SK-N-SH (cell line): ENCODE measurements around the gene CLPSL1. TPM values are rescaled to one million over a fixed set of nuclear protein-coding genes. Genes with fewer than 3 reads are reported as not detected.

Experiments used
- CTCF ChIA-PET: fragments of 300-600, 350-600 bp; formaldehyde crosslinking; extraction: SDS; loops from one replicate; lab custom pipeline; 2021; lab: Yijun Ruan, JAX
- POLR2A ChIA-PET: fragments of 350-600 bp; sonication (Branson Sonifier 250); formaldehyde crosslinking; extraction: SDS; loops from one replicate; lab custom pipeline; 2020; ENCODE audit warnings: antibody characterized with exemption, inconsistent platforms; lab: Yijun Ruan, JAX
- DNase-seq: peaks from one replicate; pipeline ENCODE4 v3.0.0; 2012
- H2AFZ ChIP-seq: fragments of 200-600 bp; sonication (generic); 2 replicates; pipeline ENCODE4 v1.8.1; 2016; ENCODE audit warnings: antibody characterized with exemption, mild to moderate bottlenecking, low read depth
- H3F3A ChIP-seq: fragments of 200-600 bp; sonication (generic); replicated peaks from 2 replicates; pipeline ENCODE3; 2016; ENCODE audit warnings: antibody characterized with exemption, mild to moderate bottlenecking; ENCODE audit not compliant: insufficient read depth
- H3K27ac ChIP-seq, 2 experiments: fragments of 200-500 bp in 1 of 2; fragments of 200-600 bp in 1 of 2; sonication (Bioruptor generic) in 1 of 2; sonication (generic), shearing (Covaris generic) in 1 of 2; 2 replicates each; pipeline versions ENCODE4 v1.5.1 to v1.6.1; 2014 to 2016; ENCODE audit warnings: low read depth in 2 of 2, inconsistent platforms in 1 of 2, low read length in 1 of 2, mild to moderate bottlenecking in 1 of 2, mixed read lengths in 1 of 2
- H3K27me3 ChIP-seq: fragments of 200-600 bp; sonication (generic), shearing (Covaris generic); 2 replicates; pipeline ENCODE4 v1.6.1; 2016; ENCODE audit warnings: mixed run types; ENCODE audit not compliant: insufficient read depth
- H3K36me3 ChIP-seq, 2 experiments: fragments of 200-500 bp in 1 of 2; fragments of 200-600 bp in 1 of 2; sonication (Bioruptor generic) in 1 of 2; sonication (generic) in 1 of 2; replicated peaks in 1 of 2; 2 replicates each; pipeline versions ENCODE3 to v1.5.1; 2014 to 2016; ENCODE audit warnings: low read length in 1 of 2, mild to moderate bottlenecking in 1 of 2; ENCODE audit not compliant: insufficient read depth in 2 of 2, control insufficient read depth in 1 of 2
- H3K4me1 ChIP-seq, 2 experiments: fragments of 200-500 bp in 1 of 2; fragments of 200-600 bp in 1 of 2; sonication (Bioruptor generic) in 1 of 2; sonication (generic), shearing (Covaris generic) in 1 of 2; 2 replicates each; pipeline versions ENCODE4 v1.5.1 to v1.6.1; 2014 to 2016; ENCODE audit warnings: low read depth in 1 of 2, low read length in 1 of 2, mixed run types in 1 of 2; ENCODE audit not compliant: insufficient read depth in 2 of 2, control insufficient read depth in 1 of 2
- H3K4me2 ChIP-seq: fragments of 200-600 bp; sonication (generic), shearing (Covaris generic); 2 replicates; pipeline ENCODE4 v1.6.1; 2017; ENCODE audit warnings: mixed run types
- H3K4me3 ChIP-seq, 2 experiments: fragments of 200-500 bp in 1 of 2; fragments of 200-600 bp in 1 of 2; sonication (Bioruptor generic) in 1 of 2; sonication (generic), shearing (Covaris generic) in 1 of 2; 2 replicates each; pipeline versions ENCODE4 v1.5.1 to v1.8.1; 2014 to 2016; ENCODE audit warnings: low read depth in 2 of 2, inconsistent platforms in 1 of 2, low read length in 1 of 2, mild to moderate bottlenecking in 1 of 2, mixed read lengths in 1 of 2, moderate library complexity in 1 of 2
- H3K79me2 ChIP-seq: fragments of 200-600 bp; sonication (generic); 2 replicates; pipeline ENCODE4 v1.8.1; 2017; ENCODE audit warnings: mild to moderate bottlenecking; ENCODE audit not compliant: insufficient read depth
- H3K9ac ChIP-seq: fragments of 200-600 bp; sonication (generic); 2 replicates; pipeline ENCODE4 v1.6.1; 2017; ENCODE audit warnings: mixed run types
- H3K9me2 ChIP-seq: fragments of 200-600 bp; sonication (generic); 2 replicates; pipeline ENCODE4 v1.6.1; 2017; ENCODE audit warnings: mixed run types
- H3K9me3 ChIP-seq: fragments of 200-600 bp; sonication (generic); 2 replicates; pipeline ENCODE4 v1.6.1; 2017; ENCODE audit warnings: mixed run types, mild to moderate bottlenecking, moderate library complexity
- H4K20me1 ChIP-seq: fragments of 200-600 bp; sonication (generic); 2 replicates; pipeline ENCODE4 v1.6.1; 2017; ENCODE audit warnings: mild to moderate bottlenecking, mixed run types; ENCODE audit not compliant: insufficient read depth
- CHD2 ChIP-seq: fragments of 150-350 bp; IDR thresholded peaks from 2 replicates; pipeline ENCODE4 v1.6.1; 2018; ENCODE audit warnings: low read length; ENCODE audit not compliant: partially characterized antibody
- EP300 ChIP-seq, 2 experiments: IDR thresholded peaks; 2 replicates each; pipeline versions ENCODE4 v1.4.0 to v1.6.1; 2012; ENCODE audit warnings: borderline replicate concordance in 1 of 2, low read depth in 1 of 2, low read length in 1 of 2
- FOSL2 ChIP-seq: IDR thresholded peaks from 2 replicates; pipeline ENCODE4 v1.4.0; 2012; ENCODE audit warnings: low read depth, mild to moderate bottlenecking, moderate library complexity, borderline replicate concordance
- JUND ChIP-seq: IDR thresholded peaks from 2 replicates; pipeline ENCODE4 v1.4.0; 2012
- MEF2A ChIP-seq: IDR thresholded peaks from 2 replicates; pipeline ENCODE4 v1.4.0; 2012; ENCODE audit warnings: low read depth, borderline replicate concordance
- MXI1 ChIP-seq: IDR thresholded peaks from 2 replicates; pipeline ENCODE4 v1.6.1; 2012; ENCODE audit warnings: mild to moderate bottlenecking, low read depth, low read length, improper control_type of control experiment
- NRF1 ChIP-seq: IDR thresholded peaks from 2 replicates; pipeline ENCODE4 v1.6.1; 2012; ENCODE audit warnings: low read depth, mild to moderate bottlenecking, low read length
- RCOR1 ChIP-seq: fragments of 150-350 bp; IDR thresholded peaks from 2 replicates; pipeline ENCODE4 v1.6.1; 2017; ENCODE audit warnings: antibody characterized with exemption, low read length
- REST ChIP-seq: IDR thresholded peaks from 2 replicates; pipeline ENCODE4 v1.6.1; 2012; ENCODE audit warnings: mild to moderate bottlenecking, low read depth, low read length, moderate library complexity
- RXRA ChIP-seq: IDR thresholded peaks from 2 replicates; pipeline ENCODE4 v1.4.0; 2012; ENCODE audit warnings: low read depth, mild to moderate bottlenecking, borderline replicate concordance
- SIN3A ChIP-seq: IDR thresholded peaks from 2 replicates; pipeline ENCODE4 v1.6.1; 2012; ENCODE audit warnings: low read depth, mild to moderate bottlenecking, low read length, moderate library complexity, borderline replicate concordance
- SMC3 ChIP-seq: IDR thresholded peaks from 2 replicates; pipeline ENCODE4 v1.6.1; 2012; ENCODE audit warnings: low read depth, low read length, improper control_type of control experiment
- TAF1 ChIP-seq: IDR thresholded peaks from 2 replicates; pipeline ENCODE4 v1.6.1; 2012; ENCODE audit warnings: low read depth, mild to moderate bottlenecking, low read length, moderate library complexity, borderline replicate concordance
- TCF12 ChIP-seq: IDR thresholded peaks from 2 replicates; pipeline ENCODE4 v1.4.0; 2012
- TEAD4 ChIP-seq: IDR thresholded peaks from 2 replicates; pipeline ENCODE4 v1.4.0; 2012; ENCODE audit warnings: mild to moderate bottlenecking, borderline replicate concordance; ENCODE audit not compliant: insufficient read depth
- YY1 ChIP-seq: IDR thresholded peaks from 2 replicates; pipeline ENCODE4 v1.4.0; 2012; ENCODE audit warnings: low read depth, mild to moderate bottlenecking
- WGBS: methylation state at CpG from one replicate; pipeline ENCODE4 v1.1.6; 2017; ENCODE audit warnings: low lambda C conversion rate; 5-methylcytosine and 5-hydroxymethylcytosine counted together
- polyA plus RNA-seq, 3 experiments: library from polyadenylated mRNA; depleted of rRNA; stranded (reverse); fragments of >200 nt; gene quantifications; 2 replicates each; pipeline ENCODE4 v1.2.3, GENCODE V29; 2012
- TF ChIP-seq, protein P1 (sequence below): fragments of 150-350 bp; IDR thresholded peaks from 2 replicates; pipeline ENCODE4 v1.6.1; 2017; ENCODE audit warnings: antibody characterized with exemption, low read length, low read depth, borderline replicate concordance

Gene CLPSL1
- polyA plus RNA-seq, 1 of the 3 experiments (the other 2 are of a cell fraction) = not detected

GRCh38 chr6:35804996-35805736 lies 24.3 kb downstream of the CLPSL1 start, which contains the start of gene LHFPL5:
Gene LHFPL5, plus strand, starts transcription at chr6:35805352. Its CDS starts 319 bp downstream, at chr6:35805671.
- no peaks in the 10 kb centered on the region for H3K9me3 ChIP-seq
- TF ChIP-seq SIN3A (no peak), FOSL2 (no peak), CHD2 (peak; percentile 39), REST (peak; percentile 98), RCOR1 (no peak), RXRA (no peak), JUND (no peak), SMC3 (no peak)
- TF ChIP-seq, protein P1, sequence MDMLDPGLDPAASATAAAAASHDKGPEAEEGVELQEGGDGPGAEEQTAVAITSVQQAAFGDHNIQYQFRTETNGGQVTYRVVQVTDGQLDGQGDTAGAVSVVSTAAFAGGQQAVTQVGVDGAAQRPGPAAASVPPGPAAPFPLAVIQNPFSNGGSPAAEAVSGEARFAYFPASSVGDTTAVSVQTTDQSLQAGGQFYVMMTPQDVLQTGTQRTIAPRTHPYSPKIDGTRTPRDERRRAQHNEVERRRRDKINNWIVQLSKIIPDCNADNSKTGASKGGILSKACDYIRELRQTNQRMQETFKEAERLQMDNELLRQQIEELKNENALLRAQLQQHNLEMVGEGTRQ = no peak
- CTCF ChIA-PET = interaction anchor here (0.6 kb wide), 1 partner anchor 26 kb away, joined by 3 read pairs; no protein-coding TSS in a partner anchor
- WGBS = 20% methylated on average over 14 of the region's 40 CpGs
- H3K27ac ChIP-seq = no peak within 1 kb of the TSS; a peak in 1 of 4 replicates
- POLR2A ChIA-PET = interaction anchor here (0.6 to 1.0 kb wide), 2 partner anchors 13 to 16 kb away, joined by 3 to 4 read pairs; no protein-coding TSS in a partner anchor
- peaks cover 0 to 7% of the 10 kb centered on the region in 2 experiments; a peak in 1 of 4 replicates for H3K4me1 ChIP-seq
- no peaks in the 10 kb centered on the region for H3K27me3 ChIP-seq
- 0 out of 2 replicates have a peak within 1 kb of the TSS, but pooled peaks have one; percentile 51 for H2AFZ ChIP-seq
- H3K9ac ChIP-seq = no peak within 1 kb of the TSS
- H3K4me3 ChIP-seq = peak within 1 kb of the TSS; percentile 43 to 47
- DNase-seq = peak; percentile 95
- no peaks in the 10 kb centered on the region for H3F3A ChIP-seq
- peak within 1 kb of the TSS; percentile 71 for H3K4me2 ChIP-seq
- no peaks in the 10 kb centered on the region for H3K79me2 ChIP-seq
- H3K9me2 ChIP-seq = no peaks in the 10 kb centered on the region
- H3K36me3 ChIP-seq = no peaks in the 10 kb centered on the region
- H4K20me1 ChIP-seq = no peaks in the 10 kb centered on the region

- Histone ChIP-seq H3K27ac (no peak overlapping the region), H3K4me2 (no peak overlapping the region), H4K20me1 (no peaks in the 10 kb centered on the region), H2AFZ (no peak overlapping the region), H3F3A (no peaks in the 10 kb centered on the region), H3K9me3 (no peaks in the 10 kb centered on the region)
- CTCF ChIA-PET = no interaction called here
- TF ChIP-seq TCF12 (no peak), JUND (no peak), TEAD4 (no peak), MXI1 (no peak), EP300 (IDR thresholded peaks at IDR 0.05; ENCODE audit: borderline replicate concordance in 1 of 2, low read depth in 1 of 2, low read length in 1 of 2) (no peak), YY1 (no peak), TAF1 (no peak), MEF2A (no peak), NRF1 (no peak)
- TF ChIP-seq, protein P1 = no peak
- TF ChIP-seq, all 33 proteins: peak for 0
- POLR2A ChIA-PET = no interaction called here
- H3K4me3 ChIP-seq = no peak overlapping the region
- no peaks in the 10 kb centered on the region for H3K36me3 ChIP-seq
- H3K79me2 ChIP-seq = no peaks in the 10 kb centered on the region
- H3K27me3 ChIP-seq = no peaks in the 10 kb centered on the region
- H3K4me1 ChIP-seq = peaks cover 7 to 8% of the 10 kb centered on the region in 2 experiments; a peak in 2 of 4 replicates
- no peak overlapping the region for H3K9ac ChIP-seq
- H3K9me2 ChIP-seq = no peaks in the 10 kb centered on the region
- WGBS = 65% methylated on average over 3 of the region's 3 CpGs
- no peak for DNase-seq
Observed at GRCh38 chr6:35808688-35809087, 27.9 kb downstream of the CLPSL1 start.
